Mesenchymal stem cell (in vitro differentiated cells and primary cell): ENCODE results near the gene ME1.

Experiments
- DNase-seq: peaks from one replicate; pipeline ENCODE4 v3.0.0-alpha.2; 2013
- H2AFZ ChIP-seq: one replicate; pipeline ENCODE4 v1.6.1; 2013; ENCODE audit warnings: low read depth, mild to moderate bottlenecking, control low read depth, inconsistent platforms, low read length, moderate library complexity
- H2AK5ac ChIP-seq: 2 replicates; pipeline ENCODE4 v1.6.1; 2013; ENCODE audit warnings: low read length, moderate library complexity, mild to moderate bottlenecking, inconsistent platforms; ENCODE audit not compliant: severe bottlenecking
- H2BK120ac ChIP-seq: one replicate; pipeline ENCODE4 v1.6.1; 2013; ENCODE audit warnings: low read depth, mild to moderate bottlenecking, inconsistent platforms, low read length, moderate library complexity
- H2BK12ac ChIP-seq, 2 experiments: one replicate each; pipeline ENCODE4 v1.6.1; 2013; ENCODE audit warnings: inconsistent platforms in 2 of 2, low read length in 2 of 2, mild to moderate bottlenecking in 2 of 2, moderate library complexity in 2 of 2, control low read depth in 1 of 2
- H2BK15ac ChIP-seq: one replicate; pipeline ENCODE4 v1.6.1; 2013; ENCODE audit warnings: mild to moderate bottlenecking, low read depth, inconsistent platforms; ENCODE audit not compliant: poor library complexity, severe bottlenecking
- H2BK5ac ChIP-seq: 2 replicates; pipeline ENCODE4 v1.6.1; 2013; ENCODE audit warnings: low read depth, mild to moderate bottlenecking, low read length, control low read depth, inconsistent platforms; ENCODE audit not compliant: poor library complexity, severe bottlenecking
- H3K14ac ChIP-seq, 2 experiments: one replicate each; pipeline ENCODE4 v1.6.1; 2013; ENCODE audit warnings: inconsistent platforms in 2 of 2, low read length in 2 of 2, control low read depth in 1 of 2, mild to moderate bottlenecking in 1 of 2, moderate library complexity in 1 of 2
- H3K18ac ChIP-seq, 2 experiments: one replicate each; pipeline ENCODE4 v1.6.1; 2013; ENCODE audit warnings: inconsistent platforms in 2 of 2, low read length in 2 of 2, control low read depth in 1 of 2, low read depth in 1 of 2, mild to moderate bottlenecking in 1 of 2
- H3K23ac ChIP-seq, 2 experiments: one replicate each; pipeline ENCODE4 v1.6.1; 2013; ENCODE audit warnings: inconsistent platforms in 2 of 2, low read length in 2 of 2, mild to moderate bottlenecking in 2 of 2, moderate library complexity in 2 of 2, control low read depth in 1 of 2
- H3K27ac ChIP-seq: 2 replicates; pipeline ENCODE4 v1.5.1; 2013; ENCODE audit warnings: mild to moderate bottlenecking, moderate library complexity, low read length, control low read depth, inconsistent platforms; ENCODE audit not compliant: poor library complexity, severe bottlenecking
- H3K27me3 ChIP-seq, 2 experiments: 2 replicates each; pipeline versions ENCODE4 v1.6.1 to v1.7.0; 2013; ENCODE audit warnings: low read length in 2 of 2, mild to moderate bottlenecking in 2 of 2, moderate library complexity in 2 of 2, control low read depth in 1 of 2, inconsistent platforms in 1 of 2; ENCODE audit not compliant: control insufficient read depth in 1 of 2, insufficient read depth in 1 of 2
- H3K36me3 ChIP-seq, 2 experiments: 2 replicates each; pipeline versions ENCODE4 v1.6.1 to v1.7.0; 2013; ENCODE audit warnings: low read length in 2 of 2, control low read depth in 1 of 2, inconsistent platforms in 1 of 2, low read depth in 1 of 2, mild to moderate bottlenecking in 1 of 2; ENCODE audit not compliant: insufficient read depth in 2 of 2, control insufficient read depth in 1 of 2
- H3K4ac ChIP-seq, 2 experiments: one replicate each; pipeline ENCODE4 v1.6.1; 2013; ENCODE audit warnings: inconsistent platforms in 2 of 2, low read length in 2 of 2, mild to moderate bottlenecking in 2 of 2, moderate library complexity in 2 of 2, control low read depth in 1 of 2, low read depth in 1 of 2
- H3K4me1 ChIP-seq: 2 replicates; pipeline ENCODE4 v1.6.1; 2013; ENCODE audit warnings: low read depth, low read length, control low read depth; ENCODE audit not compliant: control insufficient read depth, insufficient read depth
- H3K4me2 ChIP-seq: 2 replicates; pipeline ENCODE4 v1.6.1; 2013; ENCODE audit warnings: low read length, mild to moderate bottlenecking, inconsistent platforms; ENCODE audit not compliant: poor library complexity, severe bottlenecking
- H3K4me3 ChIP-seq, 2 experiments: 2 replicates each; pipeline versions ENCODE4 v1.5.1 to v1.7.0; 2013; ENCODE audit warnings: low read length in 2 of 2, mild to moderate bottlenecking in 2 of 2, control low read depth in 1 of 2, low read depth in 1 of 2; ENCODE audit not compliant: insufficient read depth in 1 of 2
- H3K79me1 ChIP-seq: replicated peaks from 2 replicates; pipeline ENCODE4 v1.6.1; 2013; ENCODE audit warnings: mild to moderate bottlenecking, control low read depth, low read length, inconsistent platforms; ENCODE audit not compliant: poor library complexity, severe bottlenecking
- H3K9ac ChIP-seq: 2 replicates; pipeline ENCODE4 v1.7.0; 2013; ENCODE audit warnings: mild to moderate bottlenecking, low read length, moderate library complexity
- H3K9me3 ChIP-seq: 2 replicates; pipeline ENCODE4 v1.7.0; 2013; ENCODE audit warnings: mild to moderate bottlenecking, low read length; ENCODE audit not compliant: control insufficient read depth
- H4K8ac ChIP-seq: one replicate; pipeline ENCODE4 v1.6.1; 2013; ENCODE audit warnings: inconsistent platforms, mild to moderate bottlenecking, low read length, moderate library complexity
- H4K91ac ChIP-seq: one replicate; pipeline ENCODE4 v1.6.1; 2013; ENCODE audit warnings: mild to moderate bottlenecking, low read length, inconsistent platforms
- WGBS: methylation state at CpG from one replicate; pipeline ENCODE4 v1.1.7; 2013; ENCODE audit warnings: mixed read lengths; 5-methylcytosine and 5-hydroxymethylcytosine counted together

ME1 gene

GRCh38 chr6:83307849-83308248 lies 123.0 kb downstream of the ME1 start:
- Histone ChIP-seq H2AFZ (no peak overlapping the region), H3K4me1 (no peaks in the 10 kb centered on the region), H4K8ac (no peak overlapping the region), H3K9me3 (no peaks in the 10 kb centered on the region), H3K4me3 (no peak overlapping the region), H2BK5ac (no peak overlapping the region), H3K23ac (no peak overlapping the region), H2BK12ac (no peak overlapping the region), H2BK15ac (no peak overlapping the region), H3K4me2 (no peak overlapping the region), H3K36me3 (peaks cover 0 to 7% of the 10 kb centered on the region in 2 experiments), H4K91ac (no peak overlapping the region), H3K79me1 (peaks cover 8% of the 10 kb centered on the region), H3K27me3 (no peaks in the 10 kb centered on the region), H3K27ac (no peak overlapping the region), H2BK120ac (no peak overlapping the region), H3K14ac (no peak overlapping the region), H3K9ac (no peak overlapping the region), H2AK5ac (no peak overlapping the region), H3K4ac (no peak overlapping the region), H3K18ac (no peak overlapping the region)
- no peak for DNase-seq
- WGBS = no CpG with 5 or more reads among the region's 1 CpG

DNA sequence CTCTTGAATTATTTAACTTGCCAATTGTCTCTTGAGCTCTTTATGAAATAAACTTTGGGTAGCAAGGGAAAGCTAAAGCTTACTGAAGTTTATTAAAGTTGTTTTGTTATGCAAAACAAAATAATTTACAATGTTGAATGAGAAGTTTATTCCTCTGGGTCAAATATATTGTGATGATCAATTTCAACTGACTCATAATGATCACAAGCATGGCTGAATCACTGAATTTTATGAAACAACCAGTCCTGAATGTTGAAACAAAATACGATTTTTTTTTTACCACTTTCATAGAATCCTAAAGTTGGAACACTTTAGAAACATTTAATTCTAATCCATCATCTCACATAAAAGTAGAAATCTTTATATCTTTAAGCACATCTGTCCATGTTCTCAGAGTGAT lies 127.4 kb downstream of the ME1 start:
- Histone ChIP-seq H2AFZ (no peak overlapping the region), H3K79me1 (no peaks in the 10 kb centered on the region), H3K14ac (no peak overlapping the region), H2AK5ac (no peak overlapping the region), H3K4me1 (no peaks in the 10 kb centered on the region), H3K23ac (no peak overlapping the region), H4K91ac (no peak overlapping the region), H2BK15ac (no peak overlapping the region), H2BK120ac (no peak overlapping the region), H3K27me3 (no peaks in the 10 kb centered on the region), H3K4me3 (no peak overlapping the region), H3K9ac (peak overlapping the region; percentile 77), H3K4me2 (no peak overlapping the region), H3K4ac (no peak overlapping the region), H2BK12ac (no peak overlapping the region), H2BK5ac (no peak overlapping the region), H3K36me3 (peaks cover 0 to 4% of the 10 kb centered on the region in 2 experiments), H3K9me3 (no peaks in the 10 kb centered on the region), H3K27ac (no peak overlapping the region), H3K18ac (no peak overlapping the region), H4K8ac (no peak overlapping the region)
- WGBS = 96% methylated on average over 1 of the region's 1 CpG
- no peak for DNase-seq

DNA sequence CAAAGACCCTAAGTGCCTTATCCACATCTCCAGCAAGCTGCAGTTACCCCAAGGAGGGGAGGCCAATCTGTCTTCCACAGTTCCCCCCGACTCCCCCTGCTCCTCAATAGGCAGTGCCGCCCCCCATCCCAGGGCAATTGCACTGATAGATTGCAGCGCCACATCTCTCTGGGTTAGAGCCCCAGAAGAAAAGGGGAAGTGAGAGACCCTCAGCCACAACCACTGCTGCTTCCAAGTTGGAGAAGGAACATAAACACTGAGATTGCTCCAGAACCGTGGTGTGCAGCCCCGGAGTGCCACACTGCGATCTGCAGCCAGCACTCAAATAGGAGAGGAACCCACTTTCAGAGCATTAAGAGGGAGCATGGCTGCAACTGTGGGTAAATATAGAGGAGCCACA lies 136.2 kb downstream of the ME1 start:
- Histone ChIP-seq H2BK12ac (no peak overlapping the region), H2BK15ac (no peak overlapping the region), H3K9me3 (no peaks in the 10 kb centered on the region), H2BK5ac (no peak overlapping the region), H3K4ac (no peak overlapping the region), H3K4me2 (no peak overlapping the region), H4K8ac (no peak overlapping the region), H2AK5ac (no peak overlapping the region), H3K9ac (no peak overlapping the region), H3K18ac (no peak overlapping the region), H3K27me3 (no peaks in the 10 kb centered on the region), H3K14ac (no peak overlapping the region), H4K91ac (no peak overlapping the region), H3K23ac (no peak overlapping the region), H3K79me1 (peaks cover 3% of the 10 kb centered on the region), H3K36me3 (peaks cover 2 to 5% of the 10 kb centered on the region in 2 experiments), H3K4me1 (no peaks in the 10 kb centered on the region), H3K4me3 (no peak overlapping the region), H2AFZ (no peak overlapping the region), H3K27ac (no peak overlapping the region), H2BK120ac (no peak overlapping the region)
- no peak for DNase-seq
- over 99% methylated on average over 6 of the region's 6 CpGs for WGBS

- H3K27ac ChIP-seq = no peak overlapping the region
- peak overlapping the region in 1 of 2 experiments; percentile 35 for H3K4me3 ChIP-seq
- H2BK5ac ChIP-seq = no peak overlapping the region
- no peak overlapping the region for H2AK5ac ChIP-seq
- H3K27me3 ChIP-seq = no peaks in the 10 kb centered on the region
- no peak overlapping the region for H2AFZ ChIP-seq
- DNase-seq = no peak
- H2BK15ac ChIP-seq = no peak overlapping the region
- H3K79me1 ChIP-seq = peaks cover 3% of the 10 kb centered on the region
- no peaks in the 10 kb centered on the region for H3K4me1 ChIP-seq
- no peak overlapping the region for H3K4ac ChIP-seq
- H4K91ac ChIP-seq = no peak overlapping the region
- H3K18ac ChIP-seq = no peak overlapping the region
- no peak overlapping the region for H2BK120ac ChIP-seq
- no peak overlapping the region for H3K23ac ChIP-seq
- peaks cover 0 to 5% of the 10 kb centered on the region in 2 experiments for H3K36me3 ChIP-seq
- peak overlapping the region; percentile 17 for H3K9ac ChIP-seq
- no peak overlapping the region for H4K8ac ChIP-seq
- H3K14ac ChIP-seq = no peak overlapping the region
- H2BK12ac ChIP-seq = no peak overlapping the region
- H3K4me2 ChIP-seq = no peak overlapping the region
- H3K9me3 ChIP-seq = no peaks in the 10 kb centered on the region
- 97% methylated on average over 9 of the region's 9 CpGs for WGBS
Measured at GRCh38 chr6:83292900-83293843, 137.7 kb downstream of the ME1 start.
